SKM-1 treated with dmso at 0.1 percent for 144 hours (cell line): ENCODE results near the gene ABCA7.

Experiments used
- DNase-seq: peaks from one replicate; lab custom pipeline; 2025; ENCODE audit not compliant: unreplicated experiment; lab: John Stamatoyannopoulos, UW

ABCA7 gene

GRCh38 chr19:1055886-1056620 is 16.1 kb downstream of the ABCA7 start:
- no peak for DNase-seq

- DNase-seq: no peak
Measured at GRCh38 chr19:1057176-1057855, 17.4 kb downstream of the ABCA7 start.

- DNase-seq: no peak
Measured at GRCh38 chr19:1058112-1058511, 18.2 kb downstream of the ABCA7 start.

DNA sequence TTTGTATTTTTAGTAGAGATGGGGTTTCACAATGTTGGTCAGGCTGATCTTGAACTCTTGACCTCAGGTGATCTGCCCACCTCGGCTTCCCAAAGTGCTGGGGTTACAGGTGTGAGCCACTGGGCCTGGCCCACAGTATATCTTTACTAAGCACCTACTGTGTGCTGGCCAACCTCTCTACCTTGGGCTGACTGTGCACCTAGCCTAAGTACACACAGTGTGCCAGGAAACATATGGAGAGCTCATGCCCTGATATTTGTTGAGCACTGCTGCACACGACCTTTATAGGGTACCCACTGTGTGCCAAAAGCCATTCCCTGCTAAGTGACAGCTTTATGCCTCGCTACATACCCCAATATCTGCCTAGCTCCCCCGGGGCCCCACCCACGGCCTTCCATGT is 20.8 kb downstream of the ABCA7 start:
- DNase-seq: no peak

DNA sequence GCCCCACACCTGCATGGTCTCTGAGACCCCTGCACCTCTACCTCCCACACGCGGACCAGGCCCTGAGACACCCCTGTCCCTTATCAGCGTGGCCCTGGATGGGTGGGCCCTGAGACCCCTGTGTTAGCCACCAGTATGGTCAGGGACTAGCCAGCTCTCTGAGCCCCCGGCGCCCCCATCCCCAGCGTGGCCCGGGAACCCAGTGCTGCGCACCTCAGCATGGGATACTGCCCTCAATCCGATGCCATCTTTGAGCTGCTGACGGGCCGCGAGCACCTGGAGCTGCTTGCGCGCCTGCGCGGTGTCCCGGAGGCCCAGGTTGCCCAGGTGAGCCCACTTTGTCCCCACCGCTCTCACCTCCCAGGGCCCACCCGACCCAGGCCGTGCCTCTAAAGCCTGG is 22.1 kb downstream of the ABCA7 start:
- DNase-seq: no peak

DNA sequence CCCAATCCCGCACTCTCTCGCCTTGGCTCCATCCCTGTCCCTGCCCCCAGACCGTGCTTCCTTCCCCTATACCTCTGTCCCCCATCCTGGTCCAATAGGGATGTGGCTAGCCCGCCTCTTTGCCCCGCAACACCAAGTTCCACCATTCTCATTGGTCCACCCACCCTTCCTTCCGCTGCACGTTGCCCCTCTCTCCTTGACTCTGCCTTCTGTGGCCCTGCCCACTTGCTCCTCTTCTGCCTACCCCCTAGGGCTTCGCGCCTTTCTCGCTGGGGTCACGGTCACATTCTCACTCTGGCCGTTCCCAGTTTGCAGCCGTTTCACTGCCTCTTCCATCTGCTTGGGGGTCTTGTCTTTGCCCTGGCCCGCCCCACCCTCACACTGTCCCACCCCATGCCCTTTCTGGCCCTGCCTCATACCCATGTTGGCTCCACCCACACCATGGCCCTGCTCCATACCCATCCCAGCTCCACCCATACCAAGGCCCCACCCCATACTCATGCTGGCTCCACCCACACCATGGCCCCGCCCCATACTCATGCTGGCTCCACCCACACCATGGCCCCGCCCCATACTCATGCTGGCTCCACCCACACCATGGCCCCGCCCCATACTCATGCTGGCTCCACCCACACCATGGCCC is 22.6 kb downstream of the ABCA7 start:
- DNase-seq: peak; percentile 48

- peak; percentile 51 for DNase-seq
Measured at GRCh38 chr19:1063030-1063908, 23.4 kb downstream of the ABCA7 start.

GRCh38 chr19:1063909-1064660 is 24.2 kb downstream of the ABCA7 start:
- no peak for DNase-seq

DNA sequence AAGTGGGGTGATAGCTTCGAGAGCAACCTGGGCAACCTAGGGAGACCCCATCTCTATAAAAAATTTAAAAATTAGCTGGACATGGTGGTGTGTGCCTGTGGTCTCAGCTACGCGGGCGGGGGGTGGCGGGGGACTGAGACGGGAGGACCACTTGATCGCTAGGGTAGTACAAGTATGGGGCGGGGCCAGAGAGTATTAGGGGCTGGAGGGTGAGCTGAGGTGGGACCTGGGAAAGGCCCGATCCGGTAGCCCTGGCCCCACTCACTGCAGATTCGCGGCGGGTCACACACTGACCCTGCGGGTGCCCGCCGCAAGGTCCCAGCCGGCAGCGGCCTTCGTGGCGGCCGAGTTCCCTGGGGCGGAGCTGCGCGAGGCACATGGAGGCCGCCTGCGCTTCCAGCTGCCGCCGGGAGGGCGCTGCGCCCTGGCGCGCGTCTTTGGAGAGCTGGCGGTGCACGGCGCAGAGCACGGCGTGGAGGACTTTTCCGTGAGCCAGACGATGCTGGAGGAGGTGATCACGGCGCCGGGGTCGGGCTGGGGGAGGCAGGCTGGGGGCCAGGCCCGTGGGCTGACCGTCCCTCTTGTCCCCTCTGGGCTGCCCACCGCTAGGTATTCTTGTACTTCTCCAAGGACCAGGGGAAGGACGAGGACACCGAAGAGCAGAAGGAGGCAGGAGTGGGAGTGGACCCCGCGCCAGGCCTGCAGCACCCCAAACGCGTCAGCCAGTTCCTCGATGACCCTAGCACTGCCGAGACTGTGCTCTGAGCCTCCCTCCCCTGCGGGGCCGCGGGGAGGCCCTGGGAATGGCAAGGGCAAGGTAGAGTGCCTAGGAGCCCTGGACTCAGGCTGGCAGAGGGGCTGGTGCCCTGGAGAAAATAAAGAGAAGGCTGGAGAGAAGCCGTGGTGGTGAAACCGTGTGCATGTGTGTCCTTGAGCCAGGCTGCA is 25.0 kb downstream of the ABCA7 start:
- no peak for DNase-seq

DNA sequence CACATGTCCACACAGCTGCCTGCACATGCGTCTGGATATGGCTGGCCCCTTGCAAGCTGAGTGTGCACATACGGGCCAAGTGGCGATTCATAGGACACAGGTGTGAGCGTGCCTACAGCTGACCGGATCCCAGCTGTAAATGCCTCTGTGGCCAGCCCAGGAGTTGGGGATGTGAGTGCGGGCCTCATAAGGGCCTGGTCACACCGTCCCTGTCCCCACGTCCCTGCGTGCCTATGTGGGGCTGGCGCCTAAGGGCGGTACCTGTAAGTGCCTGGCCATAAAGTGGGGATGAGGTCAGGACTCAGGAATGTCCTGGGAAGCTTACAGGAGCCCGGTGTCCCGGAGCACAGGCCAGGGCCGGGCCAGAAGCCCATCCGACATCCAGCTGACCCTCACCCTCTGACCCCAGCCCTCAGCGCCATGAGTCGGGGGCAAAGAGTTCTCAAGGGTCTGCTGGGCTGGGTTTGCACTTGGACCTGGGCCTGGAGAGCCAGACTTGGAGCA is 25.8 kb downstream of the ABCA7 start:
- DNase-seq: no peak

DNA sequence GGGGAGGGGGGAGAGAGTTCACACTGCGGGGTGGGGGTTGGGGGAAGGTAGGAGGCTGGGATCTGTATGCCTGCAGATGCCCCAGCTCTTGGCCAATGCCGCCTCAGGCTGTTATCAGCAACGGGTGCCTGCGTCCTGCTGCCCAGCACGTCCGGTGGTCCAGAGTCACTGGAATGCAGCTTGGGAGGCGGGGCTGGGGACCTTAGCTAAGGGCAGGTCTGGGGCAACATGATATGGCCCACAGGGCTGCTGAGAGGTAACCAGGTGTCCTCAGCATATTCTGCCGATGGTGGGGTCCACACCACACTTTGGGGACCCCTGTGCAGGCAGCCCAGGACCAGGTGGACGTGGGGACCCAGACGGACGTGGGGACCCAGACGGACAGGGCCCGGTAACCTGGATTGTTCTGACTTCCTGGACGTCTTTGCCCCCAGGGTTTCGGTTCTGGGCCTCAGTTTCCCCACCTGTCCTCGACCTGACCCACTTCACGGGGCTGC is 26.4 kb downstream of the ABCA7 start:
- no peak for DNase-seq

- DNase-seq: peak; percentile 45
Measured at GRCh38 chr19:1066748-1067340, 26.9 kb downstream of the ABCA7 start, which contains the start of gene ARHGAP45. TSS of gene ARHGAP45 (plus strand) at chr19:1067167. CDS start at chr19:1067406, 239 bp downstream.

DNA sequence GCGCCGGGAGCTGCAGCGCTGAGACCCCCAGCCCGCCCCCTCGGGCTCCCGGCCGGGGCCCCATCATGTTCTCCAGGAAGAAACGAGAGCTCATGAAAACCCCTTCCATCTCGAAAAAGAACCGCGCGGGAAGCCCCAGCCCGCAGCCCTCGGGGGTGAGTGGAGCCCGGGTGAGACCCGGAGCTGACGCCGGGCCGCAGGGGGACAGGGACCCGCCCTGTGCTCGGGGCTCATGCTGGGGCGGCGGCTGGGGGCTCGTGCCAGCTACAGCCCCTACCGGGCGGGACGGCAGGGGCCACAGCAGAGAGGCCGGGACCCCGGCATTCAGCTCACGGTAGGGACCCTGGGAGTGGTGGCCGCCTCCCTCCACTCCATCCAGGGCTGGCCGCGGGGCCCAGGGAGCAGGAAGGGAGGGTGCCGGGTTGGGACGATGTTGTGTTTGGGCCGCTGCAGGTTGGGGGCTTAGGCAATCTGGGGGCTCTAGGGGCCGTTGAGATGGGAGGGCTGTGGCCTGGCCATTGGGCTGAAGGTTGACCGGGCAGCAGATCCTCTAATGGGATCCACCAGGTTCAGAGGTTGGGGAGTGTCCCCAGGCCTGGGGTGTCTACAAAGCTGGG is 27.5 kb downstream of the ABCA7 start:
- DNase-seq: no peak

DNA sequence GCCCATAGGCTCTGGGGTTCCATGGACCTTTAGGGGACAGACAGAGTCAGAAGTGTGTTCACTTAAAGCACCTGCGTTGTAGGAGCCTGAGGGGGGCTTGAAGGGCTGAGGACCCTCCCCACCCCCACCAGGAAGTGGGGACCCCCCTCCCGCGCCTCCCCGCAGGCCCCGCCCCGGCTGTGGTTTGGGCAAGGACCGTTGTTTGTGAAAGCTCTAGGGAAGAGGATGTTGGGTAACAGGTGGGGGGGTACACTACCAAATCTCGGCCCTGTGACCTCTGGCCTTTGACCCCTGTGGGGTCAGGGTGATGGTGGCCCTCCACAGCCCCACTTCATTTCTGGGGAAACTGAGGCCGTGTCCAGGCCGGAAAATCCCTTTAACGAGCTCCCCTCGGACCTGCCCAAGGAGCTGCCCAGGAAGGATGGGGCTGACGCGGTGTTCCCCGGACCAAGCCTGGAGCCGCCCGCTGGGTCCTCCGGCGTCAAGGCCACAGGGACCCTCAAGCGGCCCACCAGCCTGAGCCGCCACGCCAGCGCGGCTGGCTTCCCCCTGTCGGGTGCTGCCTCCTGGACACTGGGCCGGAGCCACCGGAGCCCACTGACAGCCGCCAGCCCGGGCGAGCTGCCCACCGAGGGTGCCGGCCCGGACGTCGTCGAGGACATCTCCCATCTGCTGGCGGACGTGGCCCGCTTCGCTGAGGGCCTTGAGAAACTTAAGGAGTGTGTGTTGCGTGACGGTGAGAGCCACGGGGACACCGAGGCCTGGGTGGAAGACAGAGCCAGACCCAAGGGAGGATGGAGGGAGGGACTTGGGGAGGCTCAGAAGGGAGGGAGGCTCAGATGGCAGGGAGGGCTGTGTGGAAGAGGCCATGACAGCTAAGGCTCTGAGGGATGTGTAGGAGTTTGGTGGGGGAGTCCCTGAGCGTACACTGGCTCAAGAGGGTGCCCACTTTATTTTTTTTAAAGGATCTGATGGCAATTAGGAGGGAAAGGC is 28.4 kb downstream of the ABCA7 start:
- peak; percentile 35 for DNase-seq

DNA sequence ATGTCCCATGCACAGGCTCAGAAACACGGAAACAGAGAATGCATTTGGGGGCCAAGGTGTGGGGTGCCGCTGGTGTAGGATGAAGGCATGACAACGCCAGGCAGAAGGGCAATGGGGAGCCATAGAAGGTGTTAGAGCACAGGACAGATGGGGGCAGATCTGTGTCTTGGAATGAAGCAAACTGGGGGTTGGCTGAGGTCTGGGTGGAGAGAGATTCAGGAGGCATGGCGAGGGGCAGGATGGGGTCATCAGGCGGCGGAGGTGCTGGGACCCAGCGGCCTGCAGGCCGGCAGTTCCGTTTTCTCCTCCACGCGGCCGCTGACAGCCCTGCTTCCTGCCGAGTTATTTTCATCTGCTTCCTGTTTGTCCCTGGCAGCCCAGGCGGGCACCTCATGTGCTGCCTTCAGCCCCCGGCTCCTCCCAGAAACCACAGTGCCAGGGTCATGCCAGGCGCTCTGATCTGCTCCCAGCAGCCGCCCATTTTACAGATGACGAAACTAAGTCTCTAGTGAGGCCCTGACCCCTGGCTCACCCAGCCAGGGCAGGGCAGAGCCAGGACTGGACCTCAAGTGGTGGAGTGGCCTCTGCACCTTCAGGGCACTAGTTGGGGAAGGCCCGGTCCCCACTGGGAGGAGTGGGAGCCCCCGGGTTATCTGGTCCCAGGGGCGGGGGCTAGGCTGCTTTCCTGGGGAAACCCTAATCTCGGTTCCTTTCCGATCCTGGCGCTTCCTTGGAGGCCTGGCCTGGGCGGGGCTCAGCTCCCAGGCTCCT is 29.3 kb downstream of the ABCA7 start:
- peak; percentile 93 for DNase-seq

DNA sequence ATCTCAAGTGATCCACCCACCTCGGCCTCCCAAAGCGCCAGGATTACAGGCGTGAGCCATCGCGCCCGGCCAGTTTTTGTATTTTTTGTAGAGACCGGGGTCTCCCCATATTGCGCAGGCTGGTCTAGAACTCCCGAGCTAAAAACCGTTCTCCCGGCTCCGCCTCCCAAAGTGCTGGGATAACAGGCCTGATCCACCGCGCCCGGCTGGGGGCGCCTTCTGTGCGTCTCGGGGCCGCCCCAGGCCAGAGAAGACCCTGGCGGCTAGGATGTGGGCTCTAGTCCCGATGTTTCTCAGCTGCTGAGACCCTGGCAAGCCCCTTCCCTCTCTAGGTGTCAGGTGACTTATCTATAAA is 30.6 kb downstream of the ABCA7 start:
- DNase-seq: no peak
